Subcutaneous abdominal adipose tissue (tissue), 5 donors: ENCODE data around the gene GPSM1.

Source experiments
- H3K27ac ChIP-seq: one replicate; pipeline ENCODE4 v1.7.0; 2013; ENCODE audit warnings: low read depth, mild to moderate bottlenecking, inconsistent platforms, low read length, moderate library complexity
- H3K27me3 ChIP-seq, 5 donors: one replicate each; pipeline ENCODE4 v1.7.0; 2013; ENCODE audit warnings: low read length in 5 of 5, inconsistent platforms in 1 of 5; ENCODE audit not compliant: control insufficient read depth in 5 of 5, insufficient read depth in 4 of 5
- H3K36me3 ChIP-seq, 5 donors: one replicate each; pipeline ENCODE4 v1.7.0; 2013; ENCODE audit warnings: low read length in 5 of 5; ENCODE audit not compliant: control insufficient read depth in 5 of 5, insufficient read depth in 5 of 5
- H3K4me1 ChIP-seq, 5 donors: one replicate each; pipeline ENCODE4 v1.7.0; 2013; ENCODE audit warnings: low read length in 5 of 5, mild to moderate bottlenecking in 3 of 5, moderate library complexity in 1 of 5; ENCODE audit not compliant: control insufficient read depth in 5 of 5, insufficient read depth in 5 of 5
- H3K4me3 ChIP-seq, 5 donors: one replicate each; pipeline ENCODE4 v1.7.0; 2013; ENCODE audit warnings: low read length in 5 of 5, low read depth in 1 of 5
- H3K9ac ChIP-seq, 5 donors: one replicate each; pipeline ENCODE4 v1.7.0; 2013; ENCODE audit warnings: low read length in 5 of 5, mild to moderate bottlenecking in 4 of 5, moderate library complexity in 3 of 5
- H3K9me3 ChIP-seq, 5 donors: one replicate each; pipeline ENCODE4 v1.7.0; 2013; ENCODE audit warnings: low read length in 5 of 5; ENCODE audit not compliant: control insufficient read depth in 5 of 5
- donor health status: healthy.
- donor health status: healthy.
- donor health status: healthy.
- donor health status: healthy.
- donor health status: healthy.

The GPSM1 gene

DNA sequence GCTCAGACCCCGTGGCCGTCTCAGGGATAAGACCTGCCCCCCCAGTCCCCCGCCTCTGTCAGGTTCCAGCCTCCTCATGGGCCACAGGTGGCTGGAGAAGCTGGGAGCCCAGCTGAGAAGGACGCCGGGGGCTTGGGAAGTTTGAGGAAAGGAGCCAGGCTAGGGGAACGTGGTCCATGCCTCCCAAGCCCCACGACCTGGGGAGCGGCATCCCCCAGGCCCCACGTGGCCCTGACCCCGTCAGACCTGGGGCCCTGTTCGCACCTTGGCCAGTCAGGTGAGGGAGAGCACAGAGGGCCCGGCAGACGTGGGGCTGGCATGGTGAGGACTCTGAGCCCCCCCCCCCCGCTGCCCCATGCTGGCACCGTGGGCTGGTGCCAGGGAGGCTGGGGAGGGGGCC, 3.7 kb downstream of the GPSM1 start:
- peaks cover 0 to 25% (median 24%) of the 10 kb centered on the region in 5 donors for H3K4me1 ChIP-seq
- no peaks in the 10 kb centered on the region for H3K9me3 ChIP-seq
- no peak overlapping the region for H3K4me3 ChIP-seq
- peaks cover 0 to 5% (median 0%) of the 10 kb centered on the region in 5 donors for H3K36me3 ChIP-seq
- H3K9ac ChIP-seq, result no peak overlapping the region
- H3K27ac ChIP-seq, result no peak overlapping the region
- peaks cover 0 to 12% (median 3%) of the 10 kb centered on the region in 5 donors for H3K27me3 ChIP-seq

- H3K27ac ChIP-seq, result no peak overlapping the region
- H3K9me3 ChIP-seq, result no peaks in the 10 kb centered on the region
- H3K9ac ChIP-seq, result no peak overlapping the region
- H3K27me3 ChIP-seq, result peaks cover 0 to 6% (median 3%) of the 10 kb centered on the region in 5 donors
- peaks cover 0 to 17% (median 16%) of the 10 kb centered on the region in 5 donors for H3K4me1 ChIP-seq
- H3K36me3 ChIP-seq, result peaks cover 0 to 12% (median 4%) of the 10 kb centered on the region in 5 donors
- H3K4me3 ChIP-seq, result no peak overlapping the region
These were observed 4.5 kb downstream of the GPSM1 start for GRCh38 chr9:136331556-136332481.

DNA sequence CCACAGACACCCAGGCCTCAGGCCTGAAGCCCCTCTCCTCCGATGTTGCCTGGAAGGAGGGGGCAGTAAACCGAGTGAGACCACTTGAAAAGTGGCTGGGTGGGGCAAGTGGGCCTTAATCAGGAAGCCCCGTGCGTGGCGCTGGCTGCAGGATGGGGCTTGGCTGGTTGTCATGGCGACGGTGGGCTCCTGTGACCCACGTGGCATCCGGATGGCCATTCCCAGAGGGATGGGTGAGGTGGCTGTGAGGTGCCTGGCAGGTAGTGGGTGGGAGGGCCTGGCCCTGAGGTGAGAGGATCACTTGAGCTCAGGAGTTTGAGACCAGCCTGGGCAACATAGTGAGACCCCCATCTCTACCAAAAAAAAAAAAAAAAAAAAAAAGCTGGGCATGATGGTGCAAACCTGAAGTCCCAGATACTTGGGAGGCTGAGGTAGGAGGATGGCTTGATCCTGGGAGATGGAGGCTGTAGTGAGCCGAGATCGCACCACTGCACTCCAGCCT, 5.2 kb downstream of the GPSM1 start:
- Histone ChIP-seq H3K36me3 (peaks cover 0 to 17% (median 4%) of the 10 kb centered on the region in 5 donors), H3K27me3 (peaks cover 0 to 4% (median 3%) of the 10 kb centered on the region in 5 donors), H3K4me1 (peaks cover 0 to 14% (median 13%) of the 10 kb centered on the region in 5 donors), H3K9ac (no peak overlapping the region), H3K9me3 (no peaks in the 10 kb centered on the region), H3K4me3 (no peak overlapping the region), H3K27ac (no peak overlapping the region)

DNA sequence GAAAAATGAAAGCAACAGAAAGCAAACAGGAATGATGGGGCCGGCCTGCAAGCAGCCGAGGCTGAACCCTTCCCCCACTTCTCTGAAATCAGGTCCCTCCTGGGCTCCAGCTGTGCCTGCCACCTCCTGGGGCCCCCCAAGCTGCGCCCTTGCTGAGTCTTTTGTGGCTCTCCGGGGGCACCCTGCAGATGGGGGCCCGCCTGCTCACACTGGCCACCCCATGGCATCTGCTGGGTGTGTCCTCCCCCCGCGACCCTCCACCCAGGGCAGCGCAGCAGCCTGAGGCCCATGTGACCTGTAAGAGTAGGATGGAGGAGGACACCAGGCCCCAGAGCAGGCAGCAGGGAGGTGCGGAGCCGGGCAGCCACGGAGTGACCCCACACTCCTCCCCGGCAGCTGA, 5.7 kb downstream of the GPSM1 start:
- Histone ChIP-seq H3K27me3 (peaks cover 0 to 3% (median 2%) of the 10 kb centered on the region in 5 donors), H3K4me3 (no peak overlapping the region), H3K4me1 (peaks cover 0 to 12% (median 11%) of the 10 kb centered on the region in 5 donors), H3K9me3 (no peaks in the 10 kb centered on the region), H3K9ac (no peak overlapping the region), H3K36me3 (peaks cover 0 to 21% (median 4%) of the 10 kb centered on the region in 5 donors), H3K27ac (no peak overlapping the region)

DNA sequence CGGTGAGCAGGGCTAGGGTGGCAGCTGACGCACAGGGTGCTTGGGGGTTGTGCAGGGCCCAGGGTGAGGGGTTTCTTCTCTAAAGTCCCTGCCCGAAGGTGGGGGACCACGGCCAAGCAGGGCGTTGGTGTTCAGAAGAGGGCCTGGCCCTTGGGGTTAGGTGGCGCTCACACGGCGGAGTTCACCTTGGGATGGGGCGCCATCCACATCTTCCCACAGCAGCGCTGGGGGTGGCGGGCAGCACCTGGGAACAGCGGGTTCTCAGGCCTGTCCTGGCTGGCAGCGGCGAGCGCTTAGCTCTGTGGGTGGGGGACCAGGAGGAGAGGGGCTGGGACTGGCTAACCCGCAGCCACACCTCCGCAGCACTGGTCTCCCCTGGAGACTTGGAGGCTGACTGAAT, 6.1 kb downstream of the GPSM1 start:
- no peak overlapping the region for H3K27ac ChIP-seq
- no peaks in the 10 kb centered on the region for H3K9me3 ChIP-seq
- H3K4me3 ChIP-seq, result no peak overlapping the region
- H3K36me3 ChIP-seq, result peaks cover 0 to 25% (median 7%) of the 10 kb centered on the region in 5 donors
- no peak overlapping the region for H3K9ac ChIP-seq
- H3K4me1 ChIP-seq, result peaks cover 0 to 7% (median 7%) of the 10 kb centered on the region in 5 donors
- H3K27me3 ChIP-seq, result no peaks in the 10 kb centered on the region

- no peaks in the 10 kb centered on the region for H3K9me3 ChIP-seq
- no peaks in the 10 kb centered on the region for H3K27me3 ChIP-seq
- H3K4me1 ChIP-seq, result peaks cover 0 to 2% (median 0%) of the 10 kb centered on the region in 5 donors
- H3K36me3 ChIP-seq, result peaks cover 0 to 25% (median 9%) of the 10 kb centered on the region in 5 donors
- no peak overlapping the region for H3K9ac ChIP-seq
- H3K27ac ChIP-seq, result no peak overlapping the region
- H3K4me3 ChIP-seq, result no peak overlapping the region
These were observed 7.2 kb downstream of the GPSM1 start for GRCh38 chr9:136334541-136334940.

DNA sequence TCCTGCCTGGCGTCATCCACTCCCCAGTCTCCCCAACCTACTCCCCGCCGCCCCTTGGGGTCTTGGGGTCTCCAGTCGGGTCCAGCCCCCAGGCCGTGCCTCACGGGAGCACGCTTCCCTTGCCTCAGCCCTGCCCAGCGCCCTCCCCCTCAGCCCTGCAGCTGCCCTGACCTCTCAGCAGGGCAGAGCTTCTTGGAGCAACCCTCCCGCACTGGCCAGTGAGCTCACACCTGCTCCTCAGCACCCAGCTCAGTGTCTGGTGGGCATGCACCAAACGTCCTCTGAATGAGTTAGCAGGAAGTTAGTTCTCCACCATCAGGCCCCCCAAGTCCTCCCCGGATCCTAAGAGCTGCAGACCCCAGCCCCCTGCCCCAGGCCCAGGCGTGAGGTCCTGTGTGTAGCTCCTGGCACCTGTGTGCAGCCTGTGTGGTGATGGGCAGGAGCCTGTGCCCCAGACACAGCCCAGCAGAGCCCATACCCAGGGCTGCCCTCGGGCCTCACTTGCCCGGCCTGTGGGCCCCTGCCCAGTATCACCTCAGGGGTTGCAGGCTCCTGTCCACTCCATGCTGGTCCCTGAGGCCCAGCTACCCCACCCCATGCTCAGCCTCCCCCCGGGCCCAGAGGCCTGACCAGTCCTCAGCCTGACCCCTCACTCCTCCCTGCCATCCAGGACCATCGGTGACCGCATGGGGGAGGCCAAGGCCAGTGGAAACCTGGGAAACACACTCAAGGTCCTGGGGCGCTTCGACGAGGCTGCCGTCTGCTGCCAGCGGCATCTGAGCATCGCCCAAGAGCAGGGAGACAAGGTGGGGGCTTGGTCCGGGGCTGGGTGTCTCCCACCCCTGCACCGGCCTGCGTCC, 8.2 kb downstream of the GPSM1 start:
- Histone ChIP-seq H3K36me3 (peaks cover 0 to 25% (median 9%) of the 10 kb centered on the region in 5 donors), H3K27me3 (no peaks in the 10 kb centered on the region), H3K9me3 (no peaks in the 10 kb centered on the region), H3K9ac (no peak overlapping the region), H3K4me3 (no peak overlapping the region), H3K27ac (no peak overlapping the region), H3K4me1 (peaks cover 0 to 2% (median 0%) of the 10 kb centered on the region in 5 donors)

DNA sequence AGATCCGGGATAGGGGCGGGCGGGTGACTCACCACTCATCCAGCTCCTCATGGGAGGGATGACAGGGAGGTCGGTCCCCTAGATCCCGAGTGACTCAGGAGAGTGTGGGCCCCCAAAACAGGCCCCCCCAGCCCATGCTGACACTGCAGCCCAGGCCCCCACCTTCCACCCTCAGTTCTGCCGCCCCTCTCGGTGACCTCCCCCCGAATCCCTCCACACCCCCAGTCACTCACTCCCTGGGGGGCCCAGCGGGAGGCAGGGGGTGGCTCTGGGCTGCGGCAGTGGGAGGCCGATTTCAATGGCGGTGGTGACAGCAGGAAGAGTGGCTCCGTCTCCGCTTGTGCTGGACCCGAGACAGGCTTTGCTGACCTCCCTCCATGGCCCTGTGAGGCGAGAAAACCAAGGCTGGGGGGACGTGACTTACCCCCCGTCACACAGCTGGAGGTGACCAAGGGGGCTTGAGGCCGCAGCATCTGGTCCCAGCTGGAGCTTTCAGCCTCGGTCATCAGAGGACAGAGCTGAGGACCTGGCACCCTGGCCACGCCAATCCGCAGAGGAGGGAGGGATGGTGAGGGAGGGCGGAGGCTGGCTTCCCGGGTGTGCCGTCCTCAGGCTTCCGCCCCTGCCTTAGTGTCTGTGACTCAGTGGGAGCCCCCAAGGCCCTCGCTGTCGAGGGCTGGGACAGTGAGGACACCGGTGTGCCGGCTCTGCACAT, 9.0 kb downstream of the GPSM1 start:
- Histone ChIP-seq H3K4me3 (no peak overlapping the region), H3K9ac (no peak overlapping the region), H3K27ac (no peak overlapping the region), H3K36me3 (peaks cover 0 to 25% (median 9%) of the 10 kb centered on the region in 5 donors), H3K4me1 (peaks cover 0 to 2% (median 0%) of the 10 kb centered on the region in 5 donors), H3K27me3 (no peaks in the 10 kb centered on the region), H3K9me3 (no peaks in the 10 kb centered on the region)

GRCh38 chr9:136336881-136337280, 9.5 kb downstream of the GPSM1 start:
- H3K9me3 ChIP-seq, result no peaks in the 10 kb centered on the region
- no peak overlapping the region for H3K4me3 ChIP-seq
- H3K27ac ChIP-seq, result no peak overlapping the region
- H3K9ac ChIP-seq, result no peak overlapping the region
- peaks cover 0 to 25% (median 9%) of the 10 kb centered on the region in 5 donors for H3K36me3 ChIP-seq
- H3K27me3 ChIP-seq, result no peaks in the 10 kb centered on the region
- peaks cover 0 to 2% (median 0%) of the 10 kb centered on the region in 5 donors for H3K4me1 ChIP-seq
